CD4-positive, alpha-beta memory T cell (primary cell): ENCODE data around the gene INO80D. TPM values are rescaled to one million over a fixed set of nuclear protein-coding genes. Genes with fewer than 3 reads are reported as not detected.
"Not testable (repeated sequence)": the region's sequence is repeated elsewhere in the genome, so short reads cannot be mapped to it uniquely, and the experiment has no call there.

Experiments used
- CTCF ChIA-PET: fragments of 350-600 bp; sonication (Branson Sonifier 250); formaldehyde crosslinking; loops from one replicate; lab custom pipeline; 2021; ENCODE audit warnings: inconsistent platforms; ENCODE audit not compliant: partially characterized antibody; lab: Charles Lee
- POLR2A ChIA-PET: fragments of 350-600 bp; sonication (Branson Sonifier 250); formaldehyde crosslinking; loops from one replicate; lab custom pipeline; 2021; ENCODE audit not compliant: partially characterized antibody; lab: Charles Lee
- DNase-seq, 5 donors: peaks; one replicate each; pipeline versions ENCODE4 v3.0.0 to v3.0.0-alpha.2; 2020 to 2022; ENCODE audit warnings: mixed read lengths in 1 of 5
- H3K27ac ChIP-seq: one replicate; pipeline ENCODE4 v1.7.0; 2013; ENCODE audit warnings: low read depth, low read length
- H3K27me3 ChIP-seq: 2 replicates; pipeline ENCODE4 v1.7.0; 2013; ENCODE audit warnings: mild to moderate bottlenecking, low read length, moderate library complexity; ENCODE audit not compliant: insufficient read depth
- H3K36me3 ChIP-seq: 2 replicates; pipeline ENCODE4 v1.7.0; 2013; ENCODE audit warnings: mild to moderate bottlenecking, low read length, moderate library complexity; ENCODE audit not compliant: insufficient read depth
- H3K4me1 ChIP-seq: 2 replicates; pipeline ENCODE4 v1.7.0; 2013; ENCODE audit warnings: mild to moderate bottlenecking, low read length, moderate library complexity; ENCODE audit not compliant: insufficient read depth
- H3K4me3 ChIP-seq, 2 donors: one replicate each; pipeline ENCODE4 v1.7.0; 2013; ENCODE audit warnings: low read length in 2 of 2, mild to moderate bottlenecking in 1 of 2
- H3K9me3 ChIP-seq, 2 donors: one replicate each; pipeline ENCODE4 v1.7.0; 2013; ENCODE audit warnings: low read length in 2 of 2, control low read depth in 1 of 2; ENCODE audit not compliant: control insufficient read depth in 1 of 2
- H3K27ac Mint-ChIP-seq, 7 donors: one replicate each; pipeline ENCODE4 v1.8.0; 2020 to 2021; ENCODE audit warnings: mixed read lengths in 7 of 7, mild to moderate bottlenecking in 6 of 7, inconsistent platforms in 3 of 7, moderate library complexity in 3 of 7
- H3K27me3 Mint-ChIP-seq, 2 donors: one replicate each; pipeline ENCODE4 v1.8.0; 2020 to 2021; ENCODE audit warnings: mixed read lengths in 2 of 2
- H3K36me3 Mint-ChIP-seq, 2 donors: one replicate each; pipeline ENCODE4 v1.8.0; 2020 to 2021; ENCODE audit warnings: mixed read lengths in 2 of 2, inconsistent platforms in 1 of 2, mild to moderate bottlenecking in 1 of 2
- H3K4me1 Mint-ChIP-seq, 4 donors: one replicate each; pipeline ENCODE4 v1.8.0; 2020 to 2021; ENCODE audit warnings: mixed read lengths in 4 of 4, mild to moderate bottlenecking in 1 of 4
- H3K4me3 Mint-ChIP-seq, 8 donors: one replicate each; pipeline ENCODE4 v1.8.0; 2020 to 2021; ENCODE audit warnings: mixed read lengths in 8 of 8, mild to moderate bottlenecking in 7 of 8, moderate library complexity in 6 of 8, inconsistent platforms in 3 of 8
- H3K9me3 Mint-ChIP-seq, 8 donors: one replicate each; pipeline ENCODE4 v1.8.0; 2020 to 2021; ENCODE audit warnings: mixed read lengths in 8 of 8, mild to moderate bottlenecking in 5 of 8, inconsistent platforms in 3 of 8, moderate library complexity in 1 of 8
- intact Hi-C: fragments of 100-400 bp; cut with micrococcal nuclease; formaldehyde crosslinking; loops from one replicate; pipeline ENCODE4 v1.15.1; 2023
- polyA plus RNA-seq, 2 donors: library from polyadenylated mRNA; unstranded; fragments of 300-500 nt; fragmentation: Illumina TruSeq; gene quantifications; one replicate each; pipeline ENCODE4 v1.2.3, GENCODE V29; 2021
- total RNA-seq, 2 experiments: library from RNA; stranded (reverse); gene quantifications; one replicate each; pipeline ENCODE4 v1.2.3, GENCODE V29; 2021

INO80D gene
- total and polyA plus RNA-seq, 4 experiments from 2014 or later, result 8.1 to 41.3 (median 25.1) TPM

DNA sequence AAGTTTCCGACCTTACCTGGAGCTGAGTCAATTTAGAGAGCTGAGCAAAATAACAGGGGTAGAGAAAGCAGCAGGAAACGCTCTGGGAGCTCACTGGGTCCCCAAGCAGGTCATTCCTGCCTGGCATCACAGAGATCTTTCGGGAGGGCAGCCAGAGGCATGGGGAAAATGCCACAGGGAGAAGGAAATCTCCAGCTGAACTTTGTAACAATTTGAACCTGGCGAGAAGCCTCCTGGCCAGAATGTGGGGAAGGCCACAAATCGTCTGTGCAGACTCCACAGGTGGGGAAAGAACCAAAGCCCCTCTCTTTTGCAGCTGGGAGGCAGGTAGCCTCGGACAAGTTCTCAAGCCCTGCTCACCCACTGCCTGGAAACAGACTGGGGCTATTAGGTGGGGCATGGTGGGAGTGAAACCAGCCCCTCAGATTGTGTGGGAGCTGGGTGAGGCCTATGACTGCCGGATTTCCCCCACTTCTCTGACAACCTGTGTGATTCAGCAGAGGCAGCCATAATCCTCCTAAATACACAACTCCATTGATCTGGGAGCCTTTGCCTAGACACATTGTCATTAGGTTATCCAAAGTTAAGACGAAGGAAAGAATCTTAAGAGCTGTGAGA is 53.9 kb downstream of the INO80D start:
- POLR2A ChIA-PET, result no interaction called here

DNA sequence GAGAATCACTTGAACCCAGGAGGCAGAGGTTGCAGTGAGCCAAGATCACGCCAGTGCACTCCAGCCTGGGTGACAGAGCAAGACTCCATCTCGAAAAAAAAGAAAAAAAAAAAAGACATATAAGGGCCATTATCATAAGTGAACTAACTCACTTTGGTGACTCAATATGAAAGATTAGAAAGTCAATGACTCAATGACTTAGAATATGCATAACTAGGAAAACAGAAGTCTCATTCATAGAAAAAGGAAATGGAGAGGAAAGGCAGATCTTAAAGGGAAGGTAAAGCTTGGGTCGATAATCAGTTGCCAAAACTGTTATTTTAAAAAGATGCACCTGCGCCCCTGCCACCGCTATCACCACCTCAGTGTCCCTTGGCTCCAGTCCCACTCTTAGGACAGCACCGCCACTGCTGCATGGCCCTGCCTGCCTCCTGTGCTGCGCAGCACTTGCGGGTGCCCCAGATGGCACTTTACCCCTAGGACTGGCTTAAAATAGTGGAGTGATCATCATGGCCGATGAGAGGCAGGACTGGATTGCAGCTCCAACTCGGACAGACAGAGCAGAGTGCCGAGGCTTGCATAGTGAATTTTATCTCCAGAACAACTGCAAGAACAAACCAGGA is 54.7 kb downstream of the INO80D start:
- H3K27ac Mint-ChIP-seq, result no peak overlapping the region
- DNase-seq, result no peak
- peaks cover 74 to 75% of the 10 kb centered on the region in 2 donors for H3K36me3 Mint-ChIP-seq
- H3K27ac ChIP-seq, result no peak overlapping the region
- no peaks in the 10 kb centered on the region for H3K27me3 Mint-ChIP-seq
- intact Hi-C loops, result no loop called here
- H3K27me3 ChIP-seq, result no peaks in the 10 kb centered on the region
- ChIA-PET POLR2A (no interaction called here), CTCF (no interaction called here)
- peaks cover 0 to 10% (median 3%) of the 10 kb centered on the region in 8 donors for H3K9me3 Mint-ChIP-seq
- no peak overlapping the region for H3K4me3 ChIP-seq
- H3K4me1 ChIP-seq, result peaks cover 7% of the 10 kb centered on the region
- H3K36me3 ChIP-seq, result peaks cover 17% of the 10 kb centered on the region
- H3K4me3 Mint-ChIP-seq, result no peak overlapping the region
- H3K9me3 ChIP-seq, result no peaks in the 10 kb centered on the region
- peaks cover 36 to 63% (median 49%) of the 10 kb centered on the region in 4 donors for H3K4me1 Mint-ChIP-seq

More for the DNA sequence above, 53.9 kb downstream of the INO80D start:
- H3K9me3 ChIP-seq, result no peaks in the 10 kb centered on the region
- H3K4me1 ChIP-seq, result peaks cover 7% of the 10 kb centered on the region
- DNase-seq, result no peak
- no peak overlapping the region for H3K4me3 Mint-ChIP-seq
- intact Hi-C loops, result no loop called here
- peaks cover 17% of the 10 kb centered on the region for H3K36me3 ChIP-seq
- H3K9me3 Mint-ChIP-seq, result peaks cover 0 to 10% (median 3%) of the 10 kb centered on the region in 8 donors
- H3K27me3 ChIP-seq, result no peaks in the 10 kb centered on the region
- no peaks in the 10 kb centered on the region for H3K27me3 Mint-ChIP-seq
- H3K4me1 Mint-ChIP-seq, result peaks cover 36 to 63% (median 51%) of the 10 kb centered on the region in 4 donors
- H3K27ac ChIP-seq, result no peak overlapping the region
- no peak overlapping the region for H3K27ac Mint-ChIP-seq
- no peak overlapping the region for H3K4me3 ChIP-seq
- CTCF ChIA-PET, result interaction anchor here (0.7 kb wide), 1 partner anchor 54 kb away, joined by 3 read pairs; the partner anchor contains the start of gene INO80D
- peaks cover 79 to 81% of the 10 kb centered on the region in 2 donors for H3K36me3 Mint-ChIP-seq

DNA sequence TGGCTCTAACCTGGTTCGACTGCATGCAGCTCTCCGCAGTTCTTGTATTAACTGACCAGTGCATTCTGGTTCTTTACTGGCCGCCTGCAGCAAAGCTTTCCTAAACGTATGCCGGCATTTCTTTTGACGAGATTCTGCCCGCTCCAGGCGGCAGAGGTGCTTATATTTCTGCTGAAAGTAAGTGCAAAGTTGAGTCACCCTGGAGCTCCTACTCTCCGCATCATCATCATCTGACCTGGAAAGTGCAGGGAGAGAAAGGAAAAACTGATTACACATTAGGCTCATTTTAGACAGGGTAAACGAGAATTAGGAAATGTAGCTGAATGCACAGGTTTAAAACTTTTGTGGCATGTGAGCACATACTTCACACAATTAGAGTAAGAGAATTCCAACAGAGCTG is 57.9 kb downstream of the INO80D start:
- H3K9me3 Mint-ChIP-seq, result peaks cover 0 to 3% (median 0%) of the 10 kb centered on the region in 8 donors
- H3K4me1 Mint-ChIP-seq, result peaks cover 10 to 31% (median 21%) of the 10 kb centered on the region in 4 donors
- H3K4me1 ChIP-seq, result no peaks in the 10 kb centered on the region
- no peak overlapping the region for H3K4me3 ChIP-seq
- intact Hi-C loops, result no loop called here
- H3K36me3 Mint-ChIP-seq, result peaks cover 53 to 54% of the 10 kb centered on the region in 2 donors
- no peaks in the 10 kb centered on the region for H3K9me3 ChIP-seq
- no peak overlapping the region for H3K27ac ChIP-seq
- H3K4me3 Mint-ChIP-seq, result no peak overlapping the region
- no peak for DNase-seq
- CTCF ChIA-PET, result interaction anchor here (1.0 to 1.1 kb wide), 2 partner anchors 8 to 10 kb away, joined by 3 read pairs; no protein-coding TSS in a partner anchor
- peak overlapping the region in 2 of 7 donors; percentile 7 for H3K27ac Mint-ChIP-seq
- peaks cover 25% of the 10 kb centered on the region for H3K36me3 ChIP-seq
- POLR2A ChIA-PET, result no interaction called here
- no peaks in the 10 kb centered on the region for H3K27me3 ChIP-seq
- no peaks in the 10 kb centered on the region for H3K27me3 Mint-ChIP-seq

DNA sequence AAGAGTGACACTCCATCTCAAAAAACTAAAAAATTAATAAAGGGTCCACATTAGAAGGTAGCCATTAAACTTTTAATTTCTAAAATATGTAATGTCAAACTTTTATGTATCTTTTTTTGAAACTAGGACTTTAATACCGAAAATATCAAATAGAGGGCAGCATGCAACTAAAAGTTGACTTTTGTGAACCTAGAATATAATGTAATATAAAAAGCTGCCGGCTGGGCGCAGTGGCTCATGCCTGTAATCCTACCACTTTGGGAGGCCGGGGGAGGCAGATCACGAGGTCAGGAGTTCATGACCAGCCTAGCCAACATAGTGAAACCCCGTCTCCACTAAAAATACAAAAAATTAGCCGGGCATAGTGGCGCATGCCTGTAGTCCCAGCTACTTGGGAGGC is 62.8 kb downstream of the INO80D start:
- Mint-ChIP-seq H3K27me3 (no peaks in the 10 kb centered on the region), H3K4me3 (no peak overlapping the region), H3K4me1 (peaks cover 0 to 2% (median under 1%) of the 10 kb centered on the region in 4 donors), H3K36me3 (peaks cover 25 to 44% of the 10 kb centered on the region in 2 donors), H3K9me3 (no peaks in the 10 kb centered on the region), H3K27ac (no peak overlapping the region)
- Histone ChIP-seq H3K27me3 (no peaks in the 10 kb centered on the region), H3K36me3 (peaks cover 19% of the 10 kb centered on the region), H3K4me3 (no peak overlapping the region), H3K9me3 (no peaks in the 10 kb centered on the region), H3K4me1 (no peaks in the 10 kb centered on the region), H3K27ac (no peak overlapping the region)
- CTCF ChIA-PET, result no interaction called here
- intact Hi-C loops, result no loop called here
- POLR2A ChIA-PET, result no interaction called here
- no peak for DNase-seq

DNA sequence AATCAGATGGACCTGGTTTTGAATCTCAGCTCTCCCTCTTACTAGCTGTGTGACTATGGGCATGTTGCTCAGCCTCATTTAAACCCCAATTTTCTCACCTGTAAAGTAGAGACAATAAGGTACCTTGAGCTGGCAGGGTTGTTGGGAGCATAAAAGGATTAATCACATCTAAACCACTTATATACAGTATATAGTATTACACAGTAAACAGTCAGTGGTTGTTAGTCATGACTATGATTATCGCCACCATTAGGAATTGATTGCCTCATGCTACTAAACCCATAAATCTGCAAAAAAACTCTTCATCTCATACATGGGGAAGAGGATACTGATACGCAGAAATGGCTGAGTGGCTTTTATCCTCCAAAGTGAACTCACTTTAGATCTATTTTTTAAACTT is 65.8 kb downstream of the INO80D start:
- intact Hi-C loops, result no loop called here
- DNase-seq, result no peak
- H3K27me3 Mint-ChIP-seq, result no peaks in the 10 kb centered on the region
- Histone ChIP-seq H3K4me1 (no peaks in the 10 kb centered on the region), H3K27me3 (no peaks in the 10 kb centered on the region), H3K36me3 (peaks cover 22% of the 10 kb centered on the region), H3K9me3 (no peaks in the 10 kb centered on the region), H3K4me3 (no peak overlapping the region), H3K27ac (no peak overlapping the region)
- no peak overlapping the region for H3K4me3 Mint-ChIP-seq
- peaks cover 0 to 9% (median 6%) of the 10 kb centered on the region in 8 donors for H3K9me3 Mint-ChIP-seq
- ChIA-PET CTCF (interaction anchor here (1.0 kb wide), 1 partner anchor 11 kb away, joined by 3 read pairs; no protein-coding TSS in a partner anchor), POLR2A (no interaction called here)
- H3K4me1 Mint-ChIP-seq, result no peaks in the 10 kb centered on the region
- no peak overlapping the region for H3K27ac Mint-ChIP-seq
- H3K36me3 Mint-ChIP-seq, result peaks cover 44 to 63% of the 10 kb centered on the region in 2 donors

DNA sequence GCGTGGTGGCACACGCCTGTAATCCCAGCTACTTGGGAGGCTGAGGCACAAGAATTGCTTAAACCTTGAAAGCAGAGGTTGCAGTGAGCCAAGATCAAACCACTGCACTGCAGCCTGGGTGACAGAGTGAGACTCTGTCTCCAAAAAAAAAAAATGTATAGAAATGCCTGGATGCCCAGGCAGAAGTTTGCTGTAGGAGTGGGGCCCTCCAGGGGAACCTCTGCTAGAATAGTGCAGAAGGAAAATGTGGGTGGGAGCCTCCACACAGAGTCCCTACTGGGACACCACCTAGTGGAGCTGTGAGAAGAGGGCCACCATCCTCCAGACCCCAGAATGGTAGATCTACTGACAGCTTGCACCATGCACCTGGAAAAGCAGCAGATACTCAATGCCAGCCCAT is 70.2 kb downstream of the INO80D start:
- H3K27ac Mint-ChIP-seq, H3K9me3 ChIP-seq, CTCF ChIA-PET, POLR2A ChIA-PET, H3K4me1 Mint-ChIP-seq, H3K27me3 ChIP-seq, H3K9me3 Mint-ChIP-seq, H3K27me3 Mint-ChIP-seq, H3K27ac ChIP-seq, DNase-seq, intact Hi-C loops, H3K4me3 ChIP-seq, H3K4me1 ChIP-seq, H3K4me3 Mint-ChIP-seq: not testable (repeated sequence)
- peaks cover 18% of the 10 kb centered on the region for H3K36me3 ChIP-seq
- peaks cover 62 to 77% of the 10 kb centered on the region in 2 donors for H3K36me3 Mint-ChIP-seq

DNA sequence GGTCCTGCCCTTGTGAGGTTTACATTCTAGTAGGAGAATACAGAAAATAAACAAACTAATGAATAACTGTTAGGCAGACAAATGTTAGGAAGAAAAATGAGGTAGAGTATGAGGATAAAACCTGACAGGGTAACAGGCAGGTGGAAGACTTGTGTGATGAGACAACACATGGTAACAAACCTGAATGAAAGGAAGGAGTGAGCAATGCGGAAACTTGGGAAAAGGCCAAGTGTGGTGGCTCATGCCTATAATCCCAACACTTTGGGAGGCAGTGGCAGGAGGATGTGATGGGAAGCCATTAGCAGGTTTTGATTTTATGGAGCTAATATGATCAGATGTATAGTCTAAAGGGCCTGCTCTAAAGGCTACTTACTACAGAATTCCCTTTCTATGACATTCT is 74.2 kb downstream of the INO80D start:
- Mint-ChIP-seq H3K36me3 (peaks cover 57 to 65% of the 10 kb centered on the region in 2 donors), H3K4me1 (no peaks in the 10 kb centered on the region), H3K27me3 (no peaks in the 10 kb centered on the region), H3K9me3 (peaks cover 0 to 8% (median 5%) of the 10 kb centered on the region in 8 donors), H3K27ac (peak overlapping the region in 1 of 7 donors; percentile 1), H3K4me3 (no peak overlapping the region)
- Histone ChIP-seq H3K4me1 (no peaks in the 10 kb centered on the region), H3K27ac (no peak overlapping the region), H3K9me3 (no peaks in the 10 kb centered on the region), H3K36me3 (peaks cover 26% of the 10 kb centered on the region), H3K4me3 (no peak overlapping the region), H3K27me3 (no peaks in the 10 kb centered on the region)
- intact Hi-C loops, result no loop called here
- POLR2A ChIA-PET, result no interaction called here
- no peak for DNase-seq
- CTCF ChIA-PET, result no interaction called here
